PC-3 (cell line): ENCODE results near the gene R3HDM1. TPM values are rescaled to one million over a fixed set of nuclear protein-coding genes. Genes with fewer than 3 reads are reported as not detected.

ENCODE experiments used
- ATAC-seq: fragments of 200-7000 bp; cut with Tn5 transposase; 2 replicates; pipeline ENCODE4 v1.9.1; 2020; ENCODE audit warnings: mild to moderate bottlenecking, moderate library complexity
- BruUV-seq: library from RNA; stranded (reverse); fragments of 400-500 nt; replicated peaks from 2 replicates; lab custom pipeline; 2021; lab: Mats Ljungman, UMichigan
- CTCF ChIA-PET: fragments of 300-600 bp; sonication (Branson Sonifier 250); formaldehyde crosslinking; loops from one replicate; lab custom pipeline; 2022; ENCODE audit warnings: antibody characterized with exemption; lab: Charles Lee
- POLR2A ChIA-PET: fragments of 300-600 bp; sonication (Branson Sonifier 250); formaldehyde crosslinking; loops from one replicate; lab custom pipeline; 2022; ENCODE audit warnings: antibody characterized with exemption; ENCODE audit not compliant: unreplicated experiment; lab: Charles Lee
- DNase-seq: peaks from one replicate; pipeline ENCODE4 v3.0.0-alpha.2; 2015
- H2AFZ ChIP-seq: fragments of 300-600 bp; sonication (generic); 2 replicates; pipeline ENCODE4 v1.6.0; 2016; ENCODE audit warnings: antibody characterized with exemption, low read length
- H3F3A ChIP-seq: fragments of 300-600 bp; sonication (generic); one replicate; pipeline ENCODE4 v1.6.0; 2017; ENCODE audit warnings: antibody characterized with exemption, low read length, control low read depth, mild to moderate bottlenecking; ENCODE audit not compliant: unreplicated experiment
- H3K27ac ChIP-seq: fragments of 300-600 bp; sonication (generic); 2 replicates; pipeline ENCODE4 v1.5.1; 2016; ENCODE audit warnings: mild to moderate bottlenecking, low read length
- H3K27me3 ChIP-seq: fragments of 300-600 bp; sonication (generic); 2 replicates; pipeline ENCODE4 v1.6.1; 2016; ENCODE audit warnings: low read length, mixed read lengths
- H3K36me3 ChIP-seq: fragments of 300-600 bp; sonication (generic); 2 replicates; pipeline ENCODE4 v1.6.1; 2016; ENCODE audit warnings: low read depth, mixed run types, low read length, mixed read lengths
- H3K4me1 ChIP-seq: fragments of 300-600 bp; sonication (generic); 2 replicates; pipeline ENCODE4 v1.5.1; 2016; ENCODE audit warnings: low read length; ENCODE audit not compliant: insufficient read depth
- H3K4me2 ChIP-seq: fragments of 300-600 bp; sonication (generic); 2 replicates; pipeline ENCODE4 v1.6.0; 2016; ENCODE audit warnings: low read length
- H3K4me3 ChIP-seq: fragments of 300-600 bp; sonication (generic); 2 replicates; pipeline ENCODE4 v1.5.1; 2016; ENCODE audit warnings: mild to moderate bottlenecking, low read length, mixed read lengths
- H3K79me2 ChIP-seq: fragments of 300-600 bp; sonication (generic); 2 replicates; pipeline ENCODE4 v1.6.1; 2017; ENCODE audit warnings: low read length, mixed read lengths
- H3K9ac ChIP-seq: fragments of 300-600 bp; sonication (generic); 2 replicates; pipeline ENCODE4 v1.6.0; 2016; ENCODE audit warnings: mild to moderate bottlenecking, low read length
- H3K9me2 ChIP-seq: fragments of 300-600 bp; sonication (generic); replicated peaks from 2 replicates; pipeline ENCODE4 v1.6.1; 2016; ENCODE audit warnings: mixed run types, low read length, mixed read lengths
- H3K9me3 ChIP-seq: fragments of 300-600 bp; sonication (generic); 2 replicates; pipeline ENCODE4 v1.6.1; 2016; ENCODE audit warnings: low read length, mixed read lengths
- H4K20me1 ChIP-seq: fragments of 300-600 bp; sonication (generic); 2 replicates; pipeline ENCODE4 v1.6.1; 2016; ENCODE audit warnings: low read length, mixed read lengths
- EZH2 ChIP-seq: fragments of 300-600 bp; sonication (generic); IDR thresholded peaks from one replicate; pipeline ENCODE4 v1.6.1; 2017; ENCODE audit warnings: antibody characterized with exemption, mild to moderate bottlenecking, low read length; ENCODE audit not compliant: unreplicated experiment
- EZH2phosphoT487 ChIP-seq: fragments of 300-600 bp; sonication (generic); IDR thresholded peaks from 2 replicates; pipeline ENCODE4 v1.6.1; 2018; ENCODE audit warnings: mild to moderate bottlenecking, antibody characterized with exemption, low read length, borderline replicate concordance
- intact Hi-C: fragments of 100-400 bp; cut with micrococcal nuclease; formaldehyde crosslinking; loops from 2 replicates; pipeline ENCODE4 v1.9.0; 2023
- total RNA-seq: library from RNA; depleted of rRNA; stranded (reverse); fragments of >200 nt; gene quantifications from 2 replicates; pipeline ENCODE4 v1.2.3, GENCODE V29; 2014
- TF ChIP-seq, protein P1 (sequence below): fragments of 300-600 bp; sonication (generic); conservative IDR thresholded peaks from 2 replicates; pipeline ENCODE4 v1.5.1; 2017; ENCODE audit warnings: antibody characterized with exemption, low read depth, mild to moderate bottlenecking, low read length

Gene R3HDM1
- total RNA-seq, 1 experiment from 2014 or later: 12.8 TPM

GRCh38 chr2:135745545-135745944, 214.3 kb downstream of the R3HDM1 start:
- no peak overlapping the region for H3K4me3 ChIP-seq
- ChIA-PET POLR2A (no interaction called here), CTCF (interaction anchor here (1.3 kb wide), 1 partner anchor 52 kb away, joined by 3 read pairs; no protein-coding TSS in a partner anchor)
- H3K79me2 ChIP-seq: peaks cover 68% of the 10 kb centered on the region
- no peaks in the 10 kb centered on the region for H3K9me2 ChIP-seq
- peaks cover 18% of the 10 kb centered on the region for H3K4me1 ChIP-seq
- H3K27me3 ChIP-seq: no peaks in the 10 kb centered on the region
- H4K20me1 ChIP-seq: peaks cover 35% of the 10 kb centered on the region
- no peak overlapping the region for H2AFZ ChIP-seq
- H3K9me3 ChIP-seq: no peaks in the 10 kb centered on the region
- intact Hi-C loops: no loop called here
- BruUV-seq: no TSS peak
- TF ChIP-seq, protein P1, sequence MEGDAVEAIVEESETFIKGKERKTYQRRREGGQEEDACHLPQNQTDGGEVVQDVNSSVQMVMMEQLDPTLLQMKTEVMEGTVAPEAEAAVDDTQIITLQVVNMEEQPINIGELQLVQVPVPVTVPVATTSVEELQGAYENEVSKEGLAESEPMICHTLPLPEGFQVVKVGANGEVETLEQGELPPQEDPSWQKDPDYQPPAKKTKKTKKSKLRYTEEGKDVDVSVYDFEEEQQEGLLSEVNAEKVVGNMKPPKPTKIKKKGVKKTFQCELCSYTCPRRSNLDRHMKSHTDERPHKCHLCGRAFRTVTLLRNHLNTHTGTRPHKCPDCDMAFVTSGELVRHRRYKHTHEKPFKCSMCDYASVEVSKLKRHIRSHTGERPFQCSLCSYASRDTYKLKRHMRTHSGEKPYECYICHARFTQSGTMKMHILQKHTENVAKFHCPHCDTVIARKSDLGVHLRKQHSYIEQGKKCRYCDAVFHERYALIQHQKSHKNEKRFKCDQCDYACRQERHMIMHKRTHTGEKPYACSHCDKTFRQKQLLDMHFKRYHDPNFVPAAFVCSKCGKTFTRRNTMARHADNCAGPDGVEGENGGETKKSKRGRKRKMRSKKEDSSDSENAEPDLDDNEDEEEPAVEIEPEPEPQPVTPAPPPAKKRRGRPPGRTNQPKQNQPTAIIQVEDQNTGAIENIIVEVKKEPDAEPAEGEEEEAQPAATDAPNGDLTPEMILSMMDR: no peak
- TF ChIP-seq EZH2phosphoT487 (no peak), EZH2 (no peak)
- 0 out of 2 replicates have a peak, but pooled peaks have one; percentile 1 for ATAC-seq
- no peaks in the 10 kb centered on the region for H3F3A ChIP-seq
- DNase-seq: peak; percentile 52
- no peak overlapping the region for H3K27ac ChIP-seq
- peaks cover 11% of the 10 kb centered on the region; the same call in 1 of the 2 replicates for H3K36me3 ChIP-seq
- H3K9ac ChIP-seq: no peak overlapping the region
- H3K4me2 ChIP-seq: peak overlapping the region; percentile 36

DNA sequence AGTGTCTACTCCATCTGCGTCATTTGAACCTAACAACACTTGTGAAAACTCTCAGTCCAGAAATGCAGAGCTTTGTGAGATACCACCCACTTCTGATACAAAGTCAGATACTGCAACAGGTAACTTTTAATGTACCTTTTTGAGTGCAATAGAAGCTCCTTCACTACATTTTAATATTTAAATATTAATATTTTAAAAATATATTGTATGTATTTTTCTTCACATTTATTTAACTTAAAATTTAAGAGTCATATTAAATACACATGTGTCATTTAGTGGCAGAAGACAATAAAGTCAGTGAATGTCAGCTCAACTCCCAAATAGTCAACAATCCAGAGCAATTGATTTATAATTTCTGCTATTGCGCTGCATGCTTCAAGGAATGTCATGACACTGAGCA, 224.3 kb downstream of the R3HDM1 start:
- Histone ChIP-seq H3K4me1 (no peaks in the 10 kb centered on the region), H3K79me2 (no peaks in the 10 kb centered on the region), H3K27ac (no peak overlapping the region), H2AFZ (no peak overlapping the region), H3K4me3 (no peak overlapping the region), H3K9me2 (no peaks in the 10 kb centered on the region), H3K36me3 (peaks cover 50% of the 10 kb centered on the region), H4K20me1 (no peaks in the 10 kb centered on the region), H3F3A (no peaks in the 10 kb centered on the region), H3K9ac (no peak overlapping the region), H3K4me2 (no peak overlapping the region), H3K9me3 (no peaks in the 10 kb centered on the region), H3K27me3 (no peaks in the 10 kb centered on the region)
- BruUV-seq: no TSS peak
- TF ChIP-seq EZH2phosphoT487: no peak
- no peak for TF ChIP-seq EZH2
- TF ChIP-seq, protein P1: no peak
- CTCF ChIA-PET: no interaction called here
- ATAC-seq (no peak), DNase-seq (no peak)
- intact Hi-C loops: no loop called here
- POLR2A ChIA-PET: no interaction called here

GRCh38 chr2:135756692-135757091, 225.4 kb downstream of the R3HDM1 start:
- H3K4me3 ChIP-seq: no peak overlapping the region
- H3K9me3 ChIP-seq: no peaks in the 10 kb centered on the region
- ChIA-PET CTCF (no interaction called here), POLR2A (no interaction called here)
- no peak for DNase-seq
- TF ChIP-seq EZH2: no peak
- no peak for TF ChIP-seq EZH2phosphoT487
- TF ChIP-seq, protein P1: no peak
- H3K4me2 ChIP-seq: no peak overlapping the region
- H3K27ac ChIP-seq: no peak overlapping the region
- no TSS peak for BruUV-seq
- H3K4me1 ChIP-seq: no peaks in the 10 kb centered on the region
- no peak overlapping the region for H3K9ac ChIP-seq
- H3K36me3 ChIP-seq: peaks cover 56% of the 10 kb centered on the region
- no peaks in the 10 kb centered on the region for H3K79me2 ChIP-seq
- no peaks in the 10 kb centered on the region for H4K20me1 ChIP-seq
- no peaks in the 10 kb centered on the region for H3K27me3 ChIP-seq
- intact Hi-C loops: no loop called here
- ATAC-seq: no peak
- H2AFZ ChIP-seq: no peak overlapping the region
- H3K9me2 ChIP-seq: no peaks in the 10 kb centered on the region
- no peaks in the 10 kb centered on the region for H3F3A ChIP-seq
